8988T (cell line): ENCODE results near the gene TMPRSS6.

Experiments used
- DNase-seq: peaks from one replicate; pipeline ENCODE4 v3.0.0; 2011

TMPRSS6 gene

DNA sequence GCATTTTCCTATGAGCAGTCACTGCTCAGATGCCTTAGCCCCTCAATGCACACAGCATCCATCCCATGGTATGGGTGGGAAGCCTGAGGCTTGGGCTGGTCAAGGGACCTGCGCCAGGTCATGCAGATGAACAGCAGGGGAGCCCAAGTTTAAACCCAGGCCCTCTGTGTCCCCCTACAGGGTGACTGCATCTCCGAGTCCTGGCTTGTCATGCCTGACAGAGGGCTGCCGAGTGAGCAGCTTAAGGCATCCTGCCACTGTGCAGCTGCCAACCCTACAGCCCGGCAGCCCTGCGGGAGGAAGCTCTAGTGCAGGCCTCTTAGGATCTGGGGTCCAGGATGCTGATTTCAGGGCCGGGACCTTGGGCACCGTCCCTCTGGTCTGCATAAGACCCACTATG lies 30.2 kb upstream of the TMPRSS6 start:
- no peak for DNase-seq

DNA sequence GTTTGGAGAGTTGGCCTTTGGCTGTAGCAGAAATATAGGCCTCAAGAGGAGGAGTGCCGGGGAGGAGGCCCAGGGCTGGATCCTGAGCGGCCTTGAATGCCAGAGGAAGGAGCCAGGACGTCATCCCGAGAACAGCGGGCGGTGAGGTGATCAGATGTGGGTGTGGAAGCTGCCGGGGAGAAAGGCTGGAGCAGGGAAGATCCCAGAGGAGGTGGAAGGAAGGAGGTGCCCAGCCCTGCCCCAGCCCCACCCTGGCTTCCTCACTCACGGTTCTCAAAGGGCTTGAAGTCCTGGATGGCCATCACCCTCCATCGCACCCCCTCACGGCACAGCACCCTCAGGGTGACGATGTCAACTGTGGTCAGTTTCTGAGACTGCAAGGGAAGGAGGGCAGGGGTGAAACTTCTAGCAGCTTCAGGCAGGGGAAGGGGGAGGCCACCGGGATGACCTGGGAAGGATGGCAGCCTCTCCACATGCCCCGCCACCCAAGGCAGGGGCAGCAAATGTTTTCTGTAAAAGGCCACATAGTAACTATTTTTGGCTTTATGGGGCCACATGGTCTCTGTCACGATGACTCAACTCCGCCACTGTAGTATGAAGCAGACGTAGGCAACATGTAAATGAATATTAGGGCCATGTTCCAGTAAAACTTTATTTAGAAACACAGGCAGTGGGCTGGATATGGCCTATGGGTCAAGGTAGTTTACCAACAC lies 29.5 kb upstream of the TMPRSS6 start:
- no peak for DNase-seq

DNA sequence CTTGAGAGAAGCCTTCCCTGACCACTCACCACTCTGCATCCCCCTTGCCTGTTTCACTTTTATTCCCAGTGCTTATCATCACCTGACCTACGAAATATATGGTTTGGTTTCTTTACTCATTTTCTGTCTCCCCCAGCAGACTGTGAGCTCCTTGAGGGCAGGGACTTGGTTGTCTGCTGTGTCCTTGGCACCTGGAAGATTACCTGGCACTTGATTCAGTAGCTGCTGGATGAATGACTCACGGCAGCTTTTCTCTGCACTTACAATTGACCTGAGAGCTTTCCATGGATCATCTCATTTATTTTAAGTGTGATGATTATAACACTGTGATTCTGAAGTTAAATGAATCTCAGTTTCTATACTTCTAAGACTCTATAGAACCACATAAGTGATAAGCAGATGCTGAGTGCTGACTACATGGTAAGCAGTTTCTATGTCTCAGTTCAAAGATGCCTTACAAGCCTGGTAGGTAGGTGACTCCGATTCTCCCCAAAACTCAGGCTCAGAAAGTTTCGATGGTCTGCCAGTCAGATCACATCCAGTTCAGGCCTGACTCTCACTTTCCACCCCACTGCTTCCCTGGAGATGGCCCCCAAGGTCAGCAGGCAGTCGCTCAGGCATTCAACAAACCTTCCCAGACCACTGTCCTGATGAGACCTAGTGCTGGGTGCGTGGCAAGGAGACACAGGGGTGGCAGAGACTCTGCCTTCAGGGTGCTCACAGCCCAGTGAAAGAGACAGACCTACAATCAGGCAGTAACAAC lies 28.6 kb upstream of the TMPRSS6 start:
- no peak for DNase-seq

DNA sequence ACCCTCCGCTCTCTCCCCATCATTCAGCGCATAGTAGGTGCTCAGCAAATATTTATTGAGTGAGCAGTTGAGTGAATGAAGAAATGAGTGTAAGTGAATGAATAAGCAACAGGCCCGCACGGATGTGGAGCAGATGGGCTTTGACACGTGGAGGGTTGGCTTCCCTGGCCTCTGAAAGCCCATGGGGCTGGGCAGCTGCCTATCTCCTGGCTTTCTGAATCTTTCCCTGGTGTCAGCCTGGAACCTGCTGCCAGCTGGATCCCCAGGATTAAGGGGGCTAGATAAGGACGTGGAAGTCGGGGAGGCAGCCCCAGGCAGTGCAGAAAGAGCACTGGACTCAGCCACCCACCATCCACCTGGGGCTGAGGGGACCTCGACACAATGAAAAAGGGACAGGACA lies 27.6 kb upstream of the TMPRSS6 start:
- DNase-seq = no peak

DNA sequence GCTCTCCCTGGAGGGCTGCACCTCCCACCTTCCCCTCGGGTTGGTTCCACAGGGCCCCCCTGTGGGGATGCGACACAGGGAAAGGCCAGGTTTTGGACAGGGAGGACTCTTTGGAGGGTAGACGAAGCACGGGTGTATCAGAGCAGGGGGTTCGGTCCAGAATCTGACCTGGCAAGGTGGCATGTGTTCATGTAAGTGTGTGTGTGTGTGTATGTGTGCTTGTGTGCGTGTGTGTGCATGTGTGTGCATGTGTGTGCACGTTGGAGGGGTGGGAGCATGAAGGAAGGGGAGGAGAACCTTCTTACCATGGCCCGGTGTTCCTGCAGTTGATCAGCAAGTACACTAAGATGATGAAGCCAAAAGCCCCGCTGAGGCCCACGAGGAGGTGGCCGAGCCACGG lies 25.5 kb upstream of the TMPRSS6 start:
- no peak for DNase-seq

DNA sequence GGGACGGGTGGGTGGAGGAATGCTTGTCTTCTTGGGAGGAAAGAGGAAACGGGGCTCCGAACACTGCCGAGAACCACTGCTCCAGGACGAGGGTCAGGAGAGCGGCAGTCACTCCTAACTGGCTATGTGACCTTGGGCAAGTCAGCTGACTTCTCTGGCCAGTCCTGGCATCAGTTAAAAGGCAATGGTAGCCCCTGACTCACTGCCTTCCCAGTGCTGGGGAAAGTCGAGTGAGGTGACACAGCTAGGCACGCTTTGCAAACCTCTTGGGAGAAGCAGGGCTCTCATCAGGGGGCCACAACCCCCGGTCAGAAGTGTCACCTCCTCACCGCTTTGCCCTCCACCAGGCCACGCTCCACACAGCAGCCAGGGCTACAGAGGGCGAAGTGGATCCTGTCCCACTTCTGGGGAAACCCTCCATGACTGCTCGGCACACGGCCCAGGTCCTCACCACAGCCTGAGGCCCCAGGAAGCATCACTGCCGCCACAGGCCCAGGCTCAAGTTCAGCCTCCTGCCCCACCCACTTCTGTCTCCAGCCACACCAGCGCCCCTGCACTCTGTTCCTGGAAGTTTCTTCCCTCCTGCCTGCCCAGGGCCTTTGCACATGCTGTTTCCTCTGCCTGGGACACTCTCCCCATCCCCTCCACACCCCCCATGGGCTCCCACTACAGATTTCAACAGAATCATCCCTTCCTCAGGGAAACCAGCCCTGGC lies 23.9 kb upstream of the TMPRSS6 start:
- DNase-seq = no peak

DNA sequence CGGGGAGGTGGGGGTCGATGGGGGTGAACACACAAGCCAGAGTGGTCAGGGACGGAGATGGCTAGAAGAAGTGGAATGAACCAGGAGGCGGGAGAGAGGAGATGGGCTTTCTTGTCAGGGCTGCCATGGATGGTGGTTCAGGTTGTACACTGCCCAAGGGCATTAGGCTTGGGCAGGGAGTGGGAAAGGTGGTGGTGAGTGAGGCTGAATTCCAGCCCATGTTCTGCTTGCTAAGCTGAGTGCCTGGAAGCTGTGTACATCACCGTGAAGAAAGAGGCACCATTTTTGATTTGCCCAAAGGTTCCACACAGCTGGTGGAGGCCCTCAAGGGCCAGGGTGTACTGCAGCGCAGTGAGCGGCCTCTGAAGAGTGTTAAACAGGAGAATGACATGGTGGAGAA lies 23.3 kb upstream of the TMPRSS6 start:
- no peak for DNase-seq

DNA sequence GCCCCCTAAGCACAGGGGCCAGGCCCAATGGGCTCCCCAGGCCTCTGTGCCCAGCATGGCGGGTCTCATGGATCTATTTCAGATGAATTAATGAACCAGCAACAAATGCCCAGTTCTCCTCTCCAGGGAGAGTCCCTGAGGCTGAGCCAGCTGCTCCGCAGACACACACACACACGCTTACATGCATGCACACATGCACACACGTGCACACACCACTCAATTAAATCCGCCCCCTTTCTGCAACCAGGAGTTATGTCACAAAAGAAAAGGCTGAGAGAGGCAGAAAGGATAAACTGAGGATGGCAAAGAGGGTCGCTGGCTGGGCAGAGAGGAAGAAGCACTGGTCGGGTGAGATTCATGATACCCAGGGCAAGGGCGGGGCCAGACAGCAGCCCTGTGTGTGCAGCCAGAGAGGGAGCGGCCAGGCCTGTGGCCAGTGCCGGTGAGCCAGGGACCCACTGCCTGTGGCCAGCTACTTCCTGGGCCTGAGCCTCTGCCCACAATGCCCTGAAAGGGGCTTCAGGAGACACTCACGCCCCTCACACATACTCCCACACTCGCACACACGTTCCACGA lies 20.4 kb upstream of the TMPRSS6 start:
- no peak for DNase-seq

DNA sequence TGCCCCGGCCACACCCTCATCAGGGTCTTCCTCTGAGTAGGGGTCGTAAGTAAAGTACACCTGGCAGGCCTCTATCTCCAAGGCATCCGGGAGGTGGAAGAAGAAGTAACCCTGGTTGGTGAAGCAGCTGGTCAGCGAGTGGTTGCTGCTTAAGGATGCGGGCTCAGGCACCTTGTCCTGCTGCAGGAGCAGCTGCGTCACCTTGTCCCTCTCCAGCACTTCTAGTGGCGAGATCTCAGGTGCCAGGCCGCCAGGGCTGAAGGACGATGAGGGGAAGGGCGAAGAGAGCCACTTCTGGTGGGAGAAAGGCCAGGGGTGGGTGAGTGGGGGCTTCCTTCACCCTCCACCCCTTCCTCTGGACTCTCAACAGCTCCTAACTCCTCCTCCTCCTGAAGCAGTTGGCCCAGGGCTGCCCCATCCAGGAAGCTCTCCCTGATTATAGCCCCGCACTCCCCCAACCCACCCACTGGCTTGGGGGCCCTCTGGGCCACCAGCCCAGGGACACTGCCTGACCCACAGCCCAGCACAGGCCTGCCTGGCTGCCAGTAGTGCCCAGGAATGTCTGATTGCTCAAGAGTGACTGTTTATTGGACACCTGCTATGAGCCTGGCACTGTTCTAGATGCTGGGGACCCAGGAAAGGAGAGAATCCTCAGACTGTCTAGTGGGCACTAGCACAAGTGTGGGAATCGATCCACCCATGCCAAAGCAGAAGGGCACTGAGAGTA lies 19.2 kb upstream of the TMPRSS6 start:
- DNase-seq = no peak

DNA sequence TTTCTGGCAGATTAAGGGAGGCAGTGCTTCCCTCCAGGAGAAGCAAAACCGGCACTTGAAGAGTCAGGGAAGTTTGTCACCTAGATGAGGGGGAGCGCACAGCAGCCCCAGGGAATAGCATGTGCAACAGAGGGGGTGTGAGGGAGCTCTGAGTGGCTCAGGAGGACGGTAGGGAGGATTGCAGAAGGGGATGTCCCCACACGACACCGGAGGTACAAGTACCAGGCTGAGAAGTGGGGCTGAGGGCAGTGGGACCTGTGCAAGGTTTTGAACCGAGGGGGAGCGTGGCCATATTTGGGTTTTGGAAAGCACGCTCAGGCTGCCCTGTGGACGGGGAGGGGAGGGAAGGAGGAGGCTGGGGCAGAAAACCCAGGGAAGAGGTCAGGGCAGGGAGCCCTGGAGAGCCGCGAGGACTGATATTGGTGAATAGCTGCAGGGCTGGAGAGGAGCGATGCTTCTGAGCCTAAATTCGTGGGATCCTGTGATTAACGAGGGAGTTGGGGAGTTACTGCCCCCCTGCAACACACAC lies 17.9 kb upstream of the TMPRSS6 start:
- no peak for DNase-seq

DNA sequence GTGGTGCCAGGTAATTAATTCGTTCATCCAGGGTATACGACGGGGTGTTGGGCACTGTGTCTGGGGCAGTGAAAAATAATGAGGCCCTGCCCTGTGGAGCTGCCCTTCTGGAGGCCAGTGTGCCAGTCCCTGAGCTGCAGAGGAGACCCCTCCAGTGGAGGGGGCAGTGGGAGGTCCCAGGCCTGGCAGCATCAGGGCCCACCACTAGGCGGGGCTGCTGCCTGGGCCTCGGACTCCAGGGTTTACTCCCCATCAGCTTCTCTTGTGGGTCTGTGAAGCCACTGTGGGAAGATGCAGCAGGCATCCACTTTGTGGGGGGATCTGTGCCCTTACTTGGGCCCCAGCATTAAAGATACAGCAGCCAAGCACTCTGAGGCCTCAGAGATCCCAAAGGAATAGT lies 17.4 kb upstream of the TMPRSS6 start:
- no peak for DNase-seq

DNA sequence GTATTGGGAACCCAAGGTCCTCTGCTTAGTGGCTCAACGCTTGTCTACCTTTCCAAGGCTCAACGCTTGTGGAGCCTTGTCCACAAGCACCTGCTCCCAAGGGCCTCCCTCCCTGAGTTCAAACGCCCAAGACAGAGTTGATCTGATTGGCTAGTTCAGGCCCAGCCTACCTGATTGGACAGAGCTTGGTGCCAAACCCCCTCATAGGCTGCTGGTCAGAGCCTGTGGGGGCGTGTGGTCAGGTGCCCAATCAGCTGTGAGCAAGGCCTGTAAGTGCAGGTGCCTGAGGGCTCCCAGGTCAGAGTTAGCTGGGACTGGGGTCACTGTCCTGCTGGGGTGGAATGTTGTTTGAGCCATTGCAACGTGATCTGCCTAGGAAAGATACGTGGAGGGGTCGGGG lies 16.9 kb upstream of the TMPRSS6 start:
- DNase-seq = no peak

DNA sequence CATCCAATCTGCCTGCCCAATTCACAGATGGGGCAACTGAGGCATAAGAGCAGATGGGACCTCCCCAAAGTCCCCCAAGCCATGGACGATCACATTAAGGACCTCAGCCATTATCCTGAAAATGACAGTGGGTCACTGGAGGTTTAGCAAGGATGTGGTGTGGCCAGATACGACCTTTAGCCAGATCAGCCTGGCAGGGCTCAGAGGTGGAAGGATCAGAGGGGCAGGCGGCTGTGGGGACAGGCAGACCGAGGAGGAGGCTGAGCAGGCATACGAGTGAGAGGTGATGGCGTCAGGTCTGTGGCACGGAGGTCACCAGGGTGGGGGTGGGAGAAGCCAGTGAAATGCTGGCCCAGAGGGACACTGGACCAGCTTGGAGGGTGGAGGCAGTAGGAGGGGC lies 14.1 kb upstream of the TMPRSS6 start:
- DNase-seq = no peak

DNA sequence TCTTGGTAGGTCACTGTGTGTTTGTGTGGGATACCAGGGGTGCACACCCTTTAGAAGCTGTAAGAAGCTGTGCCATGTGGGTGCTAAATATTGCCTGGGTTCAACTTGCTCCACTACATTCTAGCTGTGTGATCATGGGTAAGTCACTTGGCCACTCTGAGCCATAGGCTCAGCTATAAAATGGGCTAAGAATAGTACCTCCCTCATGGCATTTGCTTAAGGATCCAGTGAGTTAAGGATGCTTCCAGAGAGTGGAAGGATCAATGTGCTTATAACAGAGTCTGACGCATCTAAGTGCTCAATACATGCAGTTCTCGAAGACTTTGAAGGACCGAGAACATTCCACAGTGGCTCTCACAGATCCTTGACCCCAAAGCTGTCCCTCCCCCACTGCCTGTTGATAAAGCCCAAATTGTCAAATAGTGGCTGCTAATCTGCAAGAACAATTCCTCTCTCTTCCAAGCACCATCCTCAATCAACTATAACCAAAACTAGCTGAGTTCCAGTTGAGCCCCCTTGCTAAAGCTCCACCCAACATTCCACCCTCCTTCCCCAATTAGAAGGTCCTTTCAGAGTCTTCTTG lies 13.2 kb upstream of the TMPRSS6 start:
- no peak for DNase-seq

DNA sequence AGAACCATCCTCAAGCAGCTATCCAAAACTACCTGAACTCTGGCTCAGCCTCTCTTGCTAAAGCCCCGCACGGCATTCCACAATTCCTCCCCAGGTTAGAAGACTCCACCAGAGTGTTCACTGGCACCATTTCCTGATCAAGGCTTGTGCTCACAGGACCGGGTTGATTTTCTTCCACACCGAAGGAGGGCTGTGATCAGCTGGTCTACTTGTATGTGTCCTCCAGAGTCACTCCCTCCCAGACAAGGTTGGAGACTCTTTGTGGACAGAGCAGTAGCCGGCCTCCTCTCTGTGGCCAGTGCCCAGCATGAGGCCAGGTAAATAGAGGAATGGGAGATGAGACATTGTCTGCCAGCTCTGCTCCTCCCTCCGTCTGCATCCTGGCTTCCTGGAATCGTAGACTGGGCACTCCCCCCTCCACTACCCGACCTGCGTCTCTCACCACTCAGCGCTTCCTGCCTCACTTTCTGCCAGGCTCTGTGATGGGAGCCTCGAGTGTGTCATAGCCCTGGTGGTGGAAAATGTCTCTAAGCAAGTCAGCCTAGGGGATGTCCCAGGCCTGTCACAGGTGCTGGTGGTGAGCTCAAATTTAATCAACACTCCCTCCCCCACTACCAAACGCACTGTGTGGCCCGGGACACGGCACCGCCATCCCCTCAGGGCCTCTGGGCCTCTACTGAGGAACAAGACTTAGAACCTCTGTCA lies 12.5 kb upstream of the TMPRSS6 start:
- DNase-seq = no peak

DNA sequence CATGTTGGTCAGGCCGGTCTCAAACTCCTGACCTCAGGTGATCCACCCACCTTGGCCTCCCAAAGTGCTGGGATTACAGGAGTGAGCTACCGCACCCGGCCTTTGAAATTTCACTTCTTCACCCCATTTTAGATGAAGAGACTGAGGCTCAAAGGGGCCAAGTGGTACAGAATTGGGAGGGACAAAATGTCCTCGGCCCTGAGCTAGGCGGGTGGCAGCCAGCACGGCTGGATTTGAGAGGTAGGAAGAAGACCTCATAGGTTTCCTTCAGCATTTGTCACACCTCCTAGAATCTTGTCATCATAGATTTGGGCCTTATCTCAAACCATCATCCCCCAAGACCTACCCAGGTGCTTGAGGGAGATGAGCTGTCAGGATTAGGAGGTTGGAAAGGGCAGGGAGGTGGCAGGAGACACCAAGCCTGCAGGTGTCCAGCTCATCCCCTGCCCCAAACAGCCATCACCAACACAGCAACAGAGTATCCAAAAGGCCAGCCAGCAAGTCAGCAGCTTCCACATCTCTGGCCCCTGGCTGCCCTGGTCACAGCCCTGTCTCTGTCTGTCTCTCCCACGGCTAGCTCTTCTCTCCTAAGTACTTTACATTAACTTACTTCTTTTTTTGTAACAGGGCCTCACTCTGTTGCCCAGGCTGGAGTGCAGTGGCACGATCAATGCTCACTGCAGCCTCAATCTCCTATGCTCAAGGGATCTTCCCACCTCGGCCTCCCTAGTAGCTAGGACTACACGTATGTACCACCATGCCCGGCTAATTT lies 11.2 kb upstream of the TMPRSS6 start:
- no peak for DNase-seq

DNA sequence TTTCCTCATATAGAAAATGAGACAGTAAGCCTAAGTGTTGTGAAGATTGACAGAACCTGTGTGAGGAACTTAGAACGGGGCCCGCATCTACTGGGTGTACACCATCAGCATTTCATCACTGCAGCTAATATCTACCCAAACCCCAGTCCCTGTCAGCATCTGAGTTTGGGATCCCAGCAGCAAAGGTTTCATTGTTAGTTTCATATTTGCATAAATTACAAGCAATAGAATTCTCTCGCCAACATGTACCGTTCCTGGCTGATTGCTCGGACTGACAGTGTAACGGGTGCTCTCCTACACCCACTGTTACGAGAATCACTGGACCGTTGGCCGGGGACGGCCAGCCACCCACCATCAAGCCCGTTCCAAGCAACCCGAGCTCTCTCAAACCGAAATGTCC lies 10.4 kb upstream of the TMPRSS6 start:
- no peak for DNase-seq

DNA sequence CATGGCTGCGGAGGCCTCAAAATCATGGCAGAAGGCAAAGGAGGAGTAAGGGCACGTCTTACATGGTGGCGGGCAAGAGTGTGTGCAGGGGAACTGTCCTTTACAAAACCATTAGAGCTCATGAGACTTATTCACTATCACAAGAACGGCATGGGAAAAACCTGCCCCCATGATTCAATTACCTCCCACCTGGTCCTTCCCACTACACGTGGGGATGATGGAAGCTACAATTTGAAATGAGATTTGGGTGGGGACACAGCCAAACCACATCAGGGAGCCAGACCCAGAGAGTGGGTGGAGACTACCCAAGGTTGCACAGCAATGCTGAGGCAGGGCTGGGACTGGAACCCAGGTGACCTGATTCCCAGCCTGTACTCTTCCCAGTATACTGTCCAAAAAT lies 8.6 kb upstream of the TMPRSS6 start:
- DNase-seq = no peak

DNA sequence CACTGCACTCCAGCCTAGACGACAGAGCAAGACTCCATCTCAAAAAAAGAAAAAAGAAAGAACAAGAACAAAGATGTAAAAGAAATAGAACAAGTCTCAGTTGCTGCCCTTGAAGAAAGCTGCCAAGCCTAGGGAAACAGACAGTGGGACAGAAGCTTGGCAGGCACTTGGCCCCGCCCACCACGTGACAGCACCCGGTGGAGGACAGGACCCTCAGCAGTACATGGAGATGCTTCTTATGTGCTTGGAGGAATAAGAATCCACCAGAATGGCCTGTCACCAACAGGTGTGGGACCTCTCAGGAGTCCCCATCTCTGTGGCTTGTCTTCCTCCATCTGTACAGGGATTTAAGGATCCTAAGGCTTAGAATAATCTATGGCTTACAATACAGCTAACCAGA lies 7.6 kb upstream of the TMPRSS6 start:
- no peak for DNase-seq

DNA sequence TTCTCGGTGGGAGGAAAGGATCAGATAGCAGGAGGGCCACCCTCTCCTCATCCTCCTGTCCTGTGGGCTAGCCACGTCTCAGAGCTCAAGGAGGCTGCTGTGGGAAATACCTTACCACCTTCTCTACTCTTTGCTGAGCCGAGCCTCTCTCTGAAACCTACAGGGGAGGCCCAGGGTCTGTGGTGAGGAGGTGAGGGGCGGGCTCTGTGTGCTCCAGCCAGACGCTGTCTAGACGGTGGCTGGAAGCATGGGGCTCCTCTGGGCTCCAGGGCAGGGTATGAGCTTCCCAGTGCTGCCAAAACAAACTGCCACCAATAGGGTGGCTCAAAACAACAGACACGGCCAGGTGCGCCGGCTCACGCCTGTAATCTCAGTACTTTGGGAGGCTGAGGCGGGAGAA lies 5.5 kb upstream of the TMPRSS6 start:
- DNase-seq = no peak

DNA sequence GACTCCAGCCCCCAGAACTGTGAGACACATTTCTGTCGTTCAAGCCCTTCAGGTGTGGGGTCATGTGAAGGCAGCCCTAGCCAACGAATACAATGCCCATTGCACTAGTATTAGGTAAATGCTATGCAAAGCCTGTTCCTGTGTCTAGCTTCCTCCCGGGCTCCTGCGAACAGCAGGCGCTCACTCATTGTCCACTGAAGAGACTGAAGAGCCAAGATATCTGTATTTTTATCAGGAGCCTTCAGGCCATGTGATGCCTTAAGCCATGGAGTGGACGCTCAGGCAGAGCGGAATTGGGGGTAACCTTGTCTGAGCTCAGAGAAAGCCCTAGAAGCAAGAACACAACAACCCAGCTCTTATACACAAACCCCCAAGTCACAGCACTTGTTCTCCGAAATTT lies 4.2 kb upstream of the TMPRSS6 start:
- DNase-seq = no peak
